MM.1S (cell line): ENCODE results near the gene CDC42BPA.

ENCODE experiments used
- CTCF ChIP-seq: fragments of 300-600 bp; sonication (generic); IDR thresholded peaks from 2 replicates; pipeline ENCODE4 v1.5.1; 2016; ENCODE audit warnings: antibody characterized with exemption, low read length, mixed read lengths
- EZH2 ChIP-seq: fragments of 300-600 bp; sonication (generic); optimal IDR thresholded peaks from 2 replicates; pipeline ENCODE3; 2017; ENCODE audit warnings: low read depth, mild to moderate bottlenecking, antibody characterized with exemption, low read length, mixed read lengths

GRCh38 chr1:227131193-227131592 lies 187.1 kb downstream of the CDC42BPA start:
- TF ChIP-seq CTCF (peak; percentile 76), EZH2 (no peak)
